Neuronal stem cell (in vitro differentiated cells): ENCODE data around the gene RIMS4.

ENCODE experiments used
- DNase-seq: peaks from one replicate; pipeline ENCODE4 v3.0.0-alpha.2; 2013; ENCODE audit warnings: low spot score
- H2AFZ ChIP-seq: one replicate; pipeline ENCODE4 v1.6.1; 2013; ENCODE audit warnings: mild to moderate bottlenecking, low read length, inconsistent platforms
- H2AK5ac ChIP-seq: 2 replicates; pipeline ENCODE4 v1.6.1; 2013; ENCODE audit warnings: low read depth, mild to moderate bottlenecking, inconsistent platforms, low read length, moderate library complexity, mixed read lengths
- H2BK120ac ChIP-seq: 2 replicates; pipeline ENCODE4 v1.6.1; 2013; ENCODE audit warnings: low read depth, mild to moderate bottlenecking, inconsistent platforms, low read length, moderate library complexity, mixed read lengths
- H2BK12ac ChIP-seq: one replicate; pipeline ENCODE4 v1.6.1; 2013; ENCODE audit warnings: low read length, inconsistent platforms
- H2BK15ac ChIP-seq: 2 replicates; pipeline ENCODE4 v1.6.1; 2013; ENCODE audit warnings: mild to moderate bottlenecking, low read length, inconsistent platforms, mixed read lengths
- H2BK5ac ChIP-seq: one replicate; pipeline ENCODE4 v1.6.1; 2013; ENCODE audit warnings: inconsistent platforms, mild to moderate bottlenecking, low read length, moderate library complexity
- H3K14ac ChIP-seq: one replicate; pipeline ENCODE4 v1.6.1; 2013; ENCODE audit warnings: low read length, inconsistent platforms
- H3K18ac ChIP-seq: 2 replicates; pipeline ENCODE4 v1.6.1; 2013; ENCODE audit warnings: low read length, inconsistent platforms
- H3K23ac ChIP-seq: 2 replicates; pipeline ENCODE4 v1.6.1; 2013; ENCODE audit warnings: low read depth, mild to moderate bottlenecking, mixed read lengths, low read length, inconsistent platforms; ENCODE audit not compliant: poor library complexity
- H3K27ac ChIP-seq: replicated peaks from 3 replicates; pipeline ENCODE4 v1.5.1; 2013; ENCODE audit warnings: low read length, inconsistent platforms
- H3K27me3 ChIP-seq, 3 experiments: 2 replicates each; pipeline ENCODE4 v1.6.1; 2013; ENCODE audit warnings: low read length in 3 of 3, mild to moderate bottlenecking in 2 of 3, inconsistent platforms in 1 of 3, low read depth in 1 of 3, mixed read lengths in 1 of 3, moderate library complexity in 1 of 3; ENCODE audit not compliant: control insufficient read depth in 3 of 3, insufficient read depth in 3 of 3
- H3K36me3 ChIP-seq, 2 donors: replicated peaks in 1 of 2; 2 replicates each; pipeline ENCODE4 v1.6.1; 2013; ENCODE audit warnings: low read length in 2 of 2; ENCODE audit not compliant: control insufficient read depth in 2 of 2, insufficient read depth in 2 of 2
- H3K4ac ChIP-seq: 2 replicates; pipeline ENCODE4 v1.6.1; 2013; ENCODE audit warnings: inconsistent platforms, mild to moderate bottlenecking, low read length, moderate library complexity
- H3K4me1 ChIP-seq, 2 donors: 1 replicate in 1 of 2; 2 replicates in 1 of 2; pipeline ENCODE4 v1.6.1; 2013; ENCODE audit warnings: low read length in 2 of 2, low read depth in 1 of 2; ENCODE audit not compliant: control insufficient read depth in 2 of 2, insufficient read depth in 1 of 2
- H3K4me2 ChIP-seq: one replicate; pipeline ENCODE4 v1.6.1; 2013; ENCODE audit warnings: mild to moderate bottlenecking, low read length, inconsistent platforms; ENCODE audit not compliant: insufficient read depth, poor library complexity, severe bottlenecking
- H3K4me3 ChIP-seq, 2 donors: 2 replicates each; pipeline ENCODE4 v1.5.1; 2013; ENCODE audit warnings: low read length in 2 of 2, mild to moderate bottlenecking in 2 of 2, inconsistent platforms in 1 of 2, moderate library complexity in 1 of 2
- H3K79me1 ChIP-seq: one replicate; pipeline ENCODE4 v1.6.1; 2013; ENCODE audit warnings: low read depth, mild to moderate bottlenecking, inconsistent platforms, low read length, moderate library complexity
- H3K9ac ChIP-seq: one replicate; pipeline ENCODE4 v1.6.1; 2013; ENCODE audit warnings: mild to moderate bottlenecking, low read depth, low read length, inconsistent platforms; ENCODE audit not compliant: poor library complexity
- H3K9me3 ChIP-seq, 2 donors: replicated peaks in 1 of 2; 2 replicates each; pipeline versions ENCODE3 to v1.6.1; 2013; ENCODE audit warnings: low read length in 2 of 2, mild to moderate bottlenecking in 2 of 2, inconsistent platforms in 1 of 2, low read depth in 1 of 2, mixed read lengths in 1 of 2, moderate library complexity in 1 of 2; ENCODE audit not compliant: control insufficient read depth in 2 of 2, insufficient read depth in 1 of 2
- H4K8ac ChIP-seq: one replicate; pipeline ENCODE4 v1.6.1; 2013; ENCODE audit warnings: low read depth, mild to moderate bottlenecking, inconsistent platforms, low read length, moderate library complexity
- H4K91ac ChIP-seq: one replicate; pipeline ENCODE4 v1.6.1; 2013; ENCODE audit warnings: low read length, low read depth, mild to moderate bottlenecking, inconsistent platforms; ENCODE audit not compliant: poor library complexity
- WGBS, 2 donors: extraction: QIAGEN DNeasy Blood & Tissue Kit; methylation state at CpG; one replicate each; pipeline ENCODE4 v1.1.7; 2013; ENCODE audit warnings: missing lambda C conversion rate in 2 of 2, mixed read lengths in 1 of 2; ENCODE audit not compliant: insufficient read length in 2 of 2, insufficient replicate concordance in 1 of 2; ENCODE audit errors: extremely low coverage in 2 of 2; 5-methylcytosine and 5-hydroxymethylcytosine counted together

Gene RIMS4

GRCh38 chr20:44734938-44735337 lies 75.4 kb downstream of the RIMS4 start:
- no peak overlapping the region for H2BK12ac ChIP-seq
- H3K36me3 ChIP-seq: no peaks in the 10 kb centered on the region
- H3K79me1 ChIP-seq: no peaks in the 10 kb centered on the region
- H4K8ac ChIP-seq: no peak overlapping the region
- no peak overlapping the region for H3K4ac ChIP-seq
- H2BK120ac ChIP-seq: no peak overlapping the region
- H4K91ac ChIP-seq: no peak overlapping the region
- peaks cover 0 to 3% (median 0%) of the 10 kb centered on the region in 3 experiments for H3K27me3 ChIP-seq
- no CpG with 5 or more reads among the region's 3 CpGs for WGBS, 2 donors
- no peak overlapping the region for H3K23ac ChIP-seq
- no peak overlapping the region for H2AK5ac ChIP-seq
- H3K9ac ChIP-seq: no peak overlapping the region
- H3K4me3 ChIP-seq: no peak overlapping the region
- no peak overlapping the region for H3K27ac ChIP-seq
- H3K14ac ChIP-seq: no peak overlapping the region
- no peak for DNase-seq
- no peak overlapping the region for H3K18ac ChIP-seq
- no peak overlapping the region for H2AFZ ChIP-seq
- no peaks in the 10 kb centered on the region for H3K9me3 ChIP-seq
- no peak overlapping the region for H2BK5ac ChIP-seq
- H2BK15ac ChIP-seq: no peak overlapping the region
- H3K4me1 ChIP-seq: peaks cover 1 to 2% of the 10 kb centered on the region in 2 donors
- H3K4me2 ChIP-seq: no peak overlapping the region

GRCh38 chr20:44733341-44734069 lies 76.8 kb downstream of the RIMS4 start:
- Histone ChIP-seq H3K27me3 (no peaks in the 10 kb centered on the region), H3K27ac (no peak overlapping the region)
- WGBS, 2 donors: no CpG with 5 or more reads among the region's 7 CpGs

GRCh38 chr20:44732327-44732726 lies 78.0 kb downstream of the RIMS4 start:
- Histone ChIP-seq H3K14ac (no peak overlapping the region), H2AK5ac (no peak overlapping the region), H3K27ac (no peak overlapping the region), H3K4me1 (peaks cover 2 to 5% of the 10 kb centered on the region in 2 donors), H3K27me3 (no peaks in the 10 kb centered on the region), H2BK15ac (no peak overlapping the region), H3K9ac (no peak overlapping the region), H3K4me3 (no peak overlapping the region), H3K9me3 (no peaks in the 10 kb centered on the region), H4K8ac (no peak overlapping the region), H4K91ac (no peak overlapping the region), H3K4ac (no peak overlapping the region), H3K36me3 (no peaks in the 10 kb centered on the region), H2BK5ac (no peak overlapping the region), H3K18ac (no peak overlapping the region), H3K79me1 (no peaks in the 10 kb centered on the region), H3K4me2 (no peak overlapping the region), H2AFZ (no peak overlapping the region), H3K23ac (no peak overlapping the region), H2BK12ac (no peak overlapping the region), H2BK120ac (no peak overlapping the region)
- WGBS, 2 donors: no CpG with 5 or more reads among the region's 6 CpGs
- DNase-seq: no peak

More at GRCh38 chr20:44733341-44734069, 76.8 kb downstream of the RIMS4 start:
- Histone ChIP-seq H2BK5ac (no peak overlapping the region), H3K4me1 (peaks cover 2 to 5% of the 10 kb centered on the region in 2 donors), H2AFZ (no peak overlapping the region), H2BK120ac (no peak overlapping the region), H2BK15ac (no peak overlapping the region), H3K9me3 (no peaks in the 10 kb centered on the region), H4K8ac (no peak overlapping the region), H3K4me3 (no peak overlapping the region), H3K18ac (no peak overlapping the region), H3K14ac (no peak overlapping the region), H2BK12ac (no peak overlapping the region), H2AK5ac (no peak overlapping the region), H4K91ac (no peak overlapping the region), H3K4me2 (no peak overlapping the region), H3K23ac (no peak overlapping the region), H3K79me1 (no peaks in the 10 kb centered on the region), H3K4ac (no peak overlapping the region), H3K36me3 (no peaks in the 10 kb centered on the region), H3K9ac (no peak overlapping the region)
- peak; percentile 47 for DNase-seq

GRCh38 chr20:44731657-44732056 lies 78.7 kb downstream of the RIMS4 start:
- H4K91ac ChIP-seq: no peak overlapping the region
- H3K27me3 ChIP-seq: no peaks in the 10 kb centered on the region
- H3K14ac ChIP-seq: no peak overlapping the region
- H3K79me1 ChIP-seq: no peaks in the 10 kb centered on the region
- H2AK5ac ChIP-seq: peak overlapping the region; percentile 85
- no peak overlapping the region for H2BK12ac ChIP-seq
- H2AFZ ChIP-seq: no peak overlapping the region
- no peaks in the 10 kb centered on the region for H3K9me3 ChIP-seq
- H3K9ac ChIP-seq: no peak overlapping the region
- peak overlapping the region; percentile 65 for H2BK15ac ChIP-seq
- H3K18ac ChIP-seq: no peak overlapping the region
- H3K4ac ChIP-seq: no peak overlapping the region
- no peak overlapping the region for H3K4me2 ChIP-seq
- H3K23ac ChIP-seq: no peak overlapping the region
- H2BK120ac ChIP-seq: peak overlapping the region; percentile 53
- H3K27ac ChIP-seq: no peak overlapping the region
- H3K36me3 ChIP-seq: no peaks in the 10 kb centered on the region
- no peak for DNase-seq
- no peak overlapping the region for H3K4me3 ChIP-seq
- H3K4me1 ChIP-seq: peaks cover 2 to 5% of the 10 kb centered on the region in 2 donors
- no peak overlapping the region for H2BK5ac ChIP-seq
- no CpG with 5 or more reads among the region's 8 CpGs for WGBS, 2 donors
- H4K8ac ChIP-seq: no peak overlapping the region
